IMR-90 (cell line): ENCODE measurements around the gene GGTA1. TPM values are rescaled to one million over a fixed set of nuclear protein-coding genes. Genes with fewer than 3 reads are reported as not detected.

Source experiments
- ATAC-seq: fragments of 200-7000 bp; cut with Tn5 transposase; 2 replicates; pipeline ENCODE4 v1.9.1; 2020; ENCODE audit warnings: low read depth, mild to moderate bottlenecking, moderate library complexity
- BruUV-seq: library from RNA; stranded (reverse); fragments of 400-500 nt; replicated peaks from 2 replicates; lab custom pipeline; 2021; lab: Mats Ljungman, UMichigan
- CTCF ChIA-PET: fragments of 300-600 bp; formaldehyde crosslinking; extraction: SDS; loops from one replicate; lab custom pipeline; 2021; ENCODE audit warnings: antibody characterized with exemption; lab: Yijun Ruan, JAX
- POLR2A ChIA-PET: fragments of 300-600 bp; sonication (Branson Sonifier 250); formaldehyde crosslinking; loops from one replicate; lab custom pipeline; 2022; ENCODE audit warnings: antibody characterized with exemption; ENCODE audit not compliant: unreplicated experiment; lab: Charles Lee
- DNase-seq: peaks from one replicate; pipeline ENCODE4 v3.0.0; 2013
- H2AFZ ChIP-seq: replicated peaks from 2 replicates; pipeline ENCODE3; 2013; ENCODE audit warnings: low read length, mild to moderate bottlenecking; ENCODE audit not compliant: poor library complexity
- H2AK5ac ChIP-seq: 2 replicates; pipeline ENCODE4 v1.6.1; 2013; ENCODE audit warnings: low read depth, low read length, inconsistent platforms
- H2AK9ac ChIP-seq: replicated peaks from 2 replicates; pipeline ENCODE3; 2013; ENCODE audit warnings: mild to moderate bottlenecking, low read depth, low read length, moderate library complexity; ENCODE audit not compliant: poor library complexity
- H2BK120ac ChIP-seq: 2 replicates; pipeline ENCODE4 v1.6.1; 2013; ENCODE audit warnings: low read depth, low read length, inconsistent platforms
- H2BK15ac ChIP-seq: 3 replicates; pipeline ENCODE4 v1.6.1; 2013; ENCODE audit warnings: low read depth, low read length, inconsistent platforms
- H2BK20ac ChIP-seq: 2 replicates; pipeline ENCODE4 v1.6.1; 2013; ENCODE audit warnings: low read depth, mild to moderate bottlenecking, inconsistent platforms, low read length, moderate library complexity
- H2BK5ac ChIP-seq: 2 replicates; pipeline ENCODE4 v1.6.1; 2013; ENCODE audit warnings: mild to moderate bottlenecking, low read depth, low read length, inconsistent platforms; ENCODE audit not compliant: poor library complexity, severe bottlenecking
- H3K14ac ChIP-seq: replicated peaks from 2 replicates; pipeline ENCODE4 v1.6.1; 2013; ENCODE audit warnings: low read depth, low read length, inconsistent platforms
- H3K18ac ChIP-seq: 2 replicates; pipeline ENCODE4 v1.6.1; 2013; ENCODE audit warnings: low read depth, low read length, control low read depth
- H3K23ac ChIP-seq: 2 replicates; pipeline ENCODE4 v1.6.1; 2013; ENCODE audit warnings: low read depth, low read length, inconsistent platforms
- H3K27ac ChIP-seq: 2 replicates; pipeline ENCODE4 v1.5.1; 2013; ENCODE audit warnings: mild to moderate bottlenecking, control low read depth, low read length; ENCODE audit not compliant: insufficient read depth
- H3K27me3 ChIP-seq: 2 replicates; pipeline ENCODE4 v1.6.1; 2013; ENCODE audit warnings: low read length; ENCODE audit not compliant: control insufficient read depth, insufficient read depth
- H3K36me3 ChIP-seq: 2 replicates; pipeline ENCODE4 v1.6.1; 2013; ENCODE audit warnings: low read length, mixed read lengths; ENCODE audit not compliant: control insufficient read depth, insufficient read depth
- H3K4ac ChIP-seq: 2 replicates; pipeline ENCODE4 v1.6.1; 2013; ENCODE audit warnings: low read depth, low read length, inconsistent platforms
- H3K4me1 ChIP-seq: 2 replicates; pipeline ENCODE4 v1.6.1; 2013; ENCODE audit warnings: low read length, mixed read lengths; ENCODE audit not compliant: control insufficient read depth, insufficient read depth
- H3K4me2 ChIP-seq: 2 replicates; pipeline ENCODE4 v1.6.1; 2013; ENCODE audit warnings: low read depth, mild to moderate bottlenecking, control low read depth, low read length, moderate library complexity
- H3K4me3 ChIP-seq: 2 replicates; pipeline ENCODE4 v1.5.1; 2013; ENCODE audit warnings: low read depth, mild to moderate bottlenecking, control low read depth, low read length, moderate library complexity; ENCODE audit not compliant: insufficient read depth
- H3K56ac ChIP-seq: 2 replicates; pipeline ENCODE4 v1.6.1; 2013; ENCODE audit warnings: low read length, inconsistent platforms; ENCODE audit not compliant: insufficient read depth; ENCODE audit errors: extremely low read depth
- H3K79me1 ChIP-seq, 2 experiments: 2 replicates each; pipeline ENCODE4 v1.6.1; 2013; ENCODE audit warnings: low read length in 2 of 2, inconsistent platforms in 1 of 2, low read depth in 1 of 2
- H3K9ac ChIP-seq: 2 replicates; pipeline ENCODE4 v1.6.1; 2013; ENCODE audit warnings: low read depth, low read length, control low read depth
- H3K9me1 ChIP-seq: 2 replicates; pipeline ENCODE4 v1.6.1; 2013; ENCODE audit warnings: low read length, inconsistent platforms; ENCODE audit not compliant: insufficient read depth
- H3K9me3 ChIP-seq: 2 replicates; pipeline ENCODE4 v1.6.1; 2013; ENCODE audit warnings: low read length; ENCODE audit not compliant: control insufficient read depth, insufficient read depth
- H4K20me1 ChIP-seq: 2 replicates; pipeline ENCODE4 v1.6.1; 2013; ENCODE audit warnings: low read length, inconsistent platforms; ENCODE audit not compliant: insufficient read depth
- H4K5ac ChIP-seq: 2 replicates; pipeline ENCODE4 v1.6.1; 2013; ENCODE audit warnings: mild to moderate bottlenecking, low read depth, low read length, control low read depth
- H4K8ac ChIP-seq, 2 experiments: 2 replicates each; pipeline ENCODE4 v1.6.1; 2013; ENCODE audit warnings: low read depth in 2 of 2, low read length in 2 of 2, control low read depth in 1 of 2, inconsistent platforms in 1 of 2
- H4K91ac ChIP-seq: 2 replicates; pipeline ENCODE4 v1.6.1; 2013; ENCODE audit warnings: low read depth, low read length, inconsistent platforms; ENCODE audit not compliant: insufficient read depth
- CEBPB ChIP-seq: IDR thresholded peaks from 2 replicates; pipeline ENCODE4 v1.6.1; 2012; ENCODE audit warnings: low read depth, low read length, improper control_type of control experiment
- CHD1 ChIP-seq: IDR thresholded peaks from 2 replicates; pipeline ENCODE4 v1.6.1; 2012; ENCODE audit warnings: low read depth, low read length, improper control_type of control experiment
- MAFK ChIP-seq: IDR thresholded peaks from 2 replicates; pipeline ENCODE4 v1.6.1; 2012; ENCODE audit warnings: low read depth, low read length, improper control_type of control experiment
- MAZ ChIP-seq: IDR thresholded peaks from 2 replicates; pipeline ENCODE4 v1.6.1; 2012; ENCODE audit warnings: low read depth, mild to moderate bottlenecking, low read length, improper control_type of control experiment, moderate library complexity, borderline replicate concordance
- RCOR1 ChIP-seq: IDR thresholded peaks from 2 replicates; pipeline ENCODE4 v1.6.1; 2012; ENCODE audit warnings: mild to moderate bottlenecking, low read length, improper control_type of control experiment; ENCODE audit not compliant: insufficient replicate concordance
- USF2 ChIP-seq: fragments of 150-350 bp; IDR thresholded peaks from 2 replicates; pipeline ENCODE4 v1.6.1; 2017; ENCODE audit warnings: mild to moderate bottlenecking, antibody characterized with exemption, low read length, low read depth
- WGBS, 2 experiments: methylation state at CpG; one replicate each; pipeline versions ENCODE4 v1.1.5 to v1.1.7; 2013; ENCODE audit warnings: missing lambda C conversion rate in 2 of 2; ENCODE audit not compliant: insufficient read length in 1 of 2; ENCODE audit errors: extremely low coverage in 2 of 2; 5-methylcytosine and 5-hydroxymethylcytosine counted together
- dilution Hi-C: fragments of 300-500 bp; cut with HindIII; formaldehyde crosslinking; loops from one replicate; pipeline ENCODE4 v1.14.3; 2018; ENCODE audit warnings: low sequenced_read_pairs; ENCODE audit not compliant: unreplicated experiment
- in situ Hi-C: fragments of 300-500 bp; cut with MboI; formaldehyde crosslinking; loops from 3 replicates; pipeline ENCODE4 v1.14.3; 2019; ENCODE audit warnings: low sequenced_read_pairs, inconsistent platforms, mixed read lengths
- intact Hi-C: fragments of 100-400 bp; cut with micrococcal nuclease; formaldehyde crosslinking; loops from 2 replicates; pipeline ENCODE4 v1.10.0; 2022
- polyA plus RNA-seq, 3 experiments: library from polyadenylated mRNA; depleted of rRNA; stranded (reverse); fragments of >200 nt; gene quantifications; 2 replicates each; pipeline ENCODE4 v1.2.3, GENCODE V29; 2012; ENCODE audit warnings: low replicate concordance in 1 of 3
- total RNA-seq: library from RNA; depleted of rRNA; stranded (reverse); fragments of >200 nt; gene quantifications from 2 replicates; pipeline ENCODE4 v1.2.3, GENCODE V29; 2012
- TF ChIP-seq, protein P1 (sequence below): conservative IDR thresholded peaks from 2 replicates; pipeline ENCODE4 v1.5.1; 2012; ENCODE audit warnings: mild to moderate bottlenecking, low read depth, low read length, improper control_type of control experiment

GGTA1 gene
- total and polyA plus RNA-seq, 2 of the 4 experiments (the other 2 are of a cell fraction), result not detected

DNA sequence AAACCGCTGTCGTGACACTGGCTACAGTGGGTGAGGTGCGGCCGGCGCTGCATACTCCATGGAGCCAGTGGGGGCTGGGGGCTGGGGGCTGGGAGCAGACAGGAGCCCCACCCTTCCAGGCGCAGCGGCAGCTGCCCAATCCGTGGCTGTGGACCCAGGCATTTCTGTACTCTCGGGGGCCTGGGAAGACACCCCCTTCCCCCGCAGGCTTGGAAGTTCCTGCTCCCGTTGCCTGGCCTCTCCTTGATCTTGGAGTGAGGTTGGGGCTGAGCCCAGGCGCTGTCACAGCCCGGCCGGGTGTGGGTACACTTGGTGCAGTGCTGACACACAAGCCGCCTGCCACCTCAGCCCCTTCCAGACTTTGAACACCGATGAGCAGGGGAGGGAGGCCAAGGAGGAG lies 27.7 kb upstream of the GGTA1 start:
- in situ Hi-C loops, result no loop called here
- no peak for ATAC-seq
- H2AFZ ChIP-seq, result no peak overlapping the region

More for the DNA sequence above, 27.7 kb upstream of the GGTA1 start:
- H3K23ac ChIP-seq, result no peak overlapping the region
- peaks cover 9% of the 10 kb centered on the region for H3K9me1 ChIP-seq
- H3K18ac ChIP-seq, result no peak overlapping the region
- H4K91ac ChIP-seq, result no peak overlapping the region
- H3K36me3 ChIP-seq, result no peaks in the 10 kb centered on the region
- H3K14ac ChIP-seq, result no peak overlapping the region
- H2AK9ac ChIP-seq, result no peak overlapping the region
- no peak overlapping the region for H2BK15ac ChIP-seq
- no peaks in the 10 kb centered on the region for H4K20me1 ChIP-seq
- H2BK120ac ChIP-seq, result no peak overlapping the region
- dilution Hi-C loops, result no loop called here
- H3K9ac ChIP-seq, result no peak overlapping the region
- peaks cover 5% of the 10 kb centered on the region for H3K4me1 ChIP-seq
- H4K5ac ChIP-seq, result no peak overlapping the region
- BruUV-seq, result no TSS peak
- H3K9me3 ChIP-seq, result peaks cover 1% of the 10 kb centered on the region; the same call in 1 of the 2 replicates
- H3K4ac ChIP-seq, result no peak overlapping the region
- no peaks in the 10 kb centered on the region for H3K79me1 ChIP-seq
- H3K27me3 ChIP-seq, result peaks cover 5% of the 10 kb centered on the region
- DNase-seq, result no peak
- no peak overlapping the region for H3K56ac ChIP-seq
- H2BK20ac ChIP-seq, result no peak overlapping the region
- no peak overlapping the region for H2BK5ac ChIP-seq
- H3K4me3 ChIP-seq, result no peak overlapping the region
- H2AK5ac ChIP-seq, result no peak overlapping the region
- WGBS, 2 experiments, result 74% methylated on average over 5 of the region's 16 CpGs; no CpG with 5 or more reads in 1 of the 2 experiments
- H3K4me2 ChIP-seq, result no peak overlapping the region
- H4K8ac ChIP-seq, result no peak overlapping the region
- H3K27ac ChIP-seq, result no peak overlapping the region
- ChIA-PET POLR2A (no interaction called here), CTCF (no interaction called here)
- intact Hi-C loops, result no loop called here
- TF ChIP-seq USF2 (no peak), MAFK (no peak), CEBPB (no peak), CHD1 (no peak), RCOR1 (no peak), MAZ (no peak)
- TF ChIP-seq, protein P1, sequence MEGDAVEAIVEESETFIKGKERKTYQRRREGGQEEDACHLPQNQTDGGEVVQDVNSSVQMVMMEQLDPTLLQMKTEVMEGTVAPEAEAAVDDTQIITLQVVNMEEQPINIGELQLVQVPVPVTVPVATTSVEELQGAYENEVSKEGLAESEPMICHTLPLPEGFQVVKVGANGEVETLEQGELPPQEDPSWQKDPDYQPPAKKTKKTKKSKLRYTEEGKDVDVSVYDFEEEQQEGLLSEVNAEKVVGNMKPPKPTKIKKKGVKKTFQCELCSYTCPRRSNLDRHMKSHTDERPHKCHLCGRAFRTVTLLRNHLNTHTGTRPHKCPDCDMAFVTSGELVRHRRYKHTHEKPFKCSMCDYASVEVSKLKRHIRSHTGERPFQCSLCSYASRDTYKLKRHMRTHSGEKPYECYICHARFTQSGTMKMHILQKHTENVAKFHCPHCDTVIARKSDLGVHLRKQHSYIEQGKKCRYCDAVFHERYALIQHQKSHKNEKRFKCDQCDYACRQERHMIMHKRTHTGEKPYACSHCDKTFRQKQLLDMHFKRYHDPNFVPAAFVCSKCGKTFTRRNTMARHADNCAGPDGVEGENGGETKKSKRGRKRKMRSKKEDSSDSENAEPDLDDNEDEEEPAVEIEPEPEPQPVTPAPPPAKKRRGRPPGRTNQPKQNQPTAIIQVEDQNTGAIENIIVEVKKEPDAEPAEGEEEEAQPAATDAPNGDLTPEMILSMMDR, result no peak
